HCT116 (cell line): ENCODE measurements around the gene SGK1.

Experiments used
- CTCF ChIP-seq, 3 experiments: fragments of 200-600 bp in 1 of 3; sonication (generic) in 1 of 3; IDR thresholded peaks in 2 of 3; conservative IDR thresholded peaks in 1 of 3; 2 replicates each; pipeline ENCODE4 v1.5.1; 2012 to 2017; ENCODE audit warnings: low read depth in 2 of 3, low read length in 2 of 3, antibody characterized with exemption in 1 of 3, borderline replicate concordance in 1 of 3, control low read depth in 1 of 3, mild to moderate bottlenecking in 1 of 3, mixed read lengths in 1 of 3, mixed run types in 1 of 3, moderate library complexity in 1 of 3; ENCODE audit not compliant: insufficient read depth in 1 of 3
- ELF1 ChIP-seq: IDR thresholded peaks from 2 replicates; pipeline ENCODE4 v1.6.1; 2012; ENCODE audit warnings: low read depth, borderline replicate concordance
- EZH2 ChIP-seq: fragments of 200-600 bp; sonication (generic); IDR thresholded peaks from 2 replicates; pipeline ENCODE4 v1.6.1; 2017; ENCODE audit warnings: antibody characterized with exemption, mixed run types
- EZH2phosphoT487 ChIP-seq: fragments of 200-600 bp; IDR thresholded peaks from 2 replicates; pipeline ENCODE4 v1.6.1; 2018; ENCODE audit warnings: antibody characterized with exemption, borderline replicate concordance
- MAX ChIP-seq: IDR thresholded peaks from 2 replicates; pipeline ENCODE4 v1.6.1; 2012
- POLR2A ChIP-seq: IDR thresholded peaks from 2 replicates; pipeline ENCODE4 v1.7.0; 2011; ENCODE audit warnings: borderline replicate concordance; ENCODE audit not compliant: insufficient read depth, insufficient read length; ENCODE audit errors: extremely low read depth
- RAD21 ChIP-seq: IDR thresholded peaks from 2 replicates; pipeline ENCODE4 v1.6.1; 2012; ENCODE audit warnings: low read depth, mild to moderate bottlenecking
- SP1 ChIP-seq: IDR thresholded peaks from 2 replicates; pipeline ENCODE4 v1.6.1; 2012; ENCODE audit warnings: low read depth
- YY1 ChIP-seq: IDR thresholded peaks from 2 replicates; pipeline ENCODE4 v1.6.1; 2011; ENCODE audit warnings: low read length, low read depth, moderate library complexity, mild to moderate bottlenecking; ENCODE audit not compliant: insufficient replicate concordance; ENCODE audit errors: extremely low read depth
- ZFX ChIP-seq: fragments of 450-650 bp; IDR thresholded peaks from 2 replicates; pipeline ENCODE4 v1.6.1; 2017
- TF ChIP-seq, protein P1 (sequence below): IDR thresholded peaks from 2 replicates; pipeline ENCODE4 v1.6.1; 2012

DNA sequence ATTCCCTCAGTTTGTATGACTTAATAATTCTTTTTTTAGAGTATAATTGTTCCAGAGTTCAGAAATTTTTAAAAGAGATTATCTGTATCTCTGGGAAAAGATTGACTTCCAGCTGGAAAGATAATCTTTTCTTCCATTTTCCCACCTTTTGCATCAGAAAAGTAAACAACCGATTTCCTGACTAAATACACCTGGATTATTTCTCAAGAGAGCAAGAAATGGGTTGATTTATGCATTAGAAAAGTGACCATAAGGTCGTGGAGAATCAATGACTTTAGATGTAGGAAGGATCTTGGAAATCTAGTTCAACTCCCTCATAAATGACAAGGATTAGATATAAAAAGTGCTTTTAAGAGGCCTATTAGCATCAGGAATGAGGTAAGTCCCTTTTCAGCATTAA lies 79.9 kb downstream of the SGK1 start:
- no peak for TF ChIP-seq EZH2
- TF ChIP-seq CTCF (IDR thresholded peaks at IDR 0.05 in 2 of 3, conservative IDR thresholded peaks at IDR 0.05 in 1 of 3; ENCODE audit: borderline replicate concordance in 1 of 3, insufficient read depth in 1 of 3, low read depth in 2 of 3, low read length in 2 of 3) = no peak
- no peak for TF ChIP-seq POLR2A
- TF ChIP-seq ZFX = no peak
- no peak for TF ChIP-seq YY1
- no peak for TF ChIP-seq EZH2phosphoT487
- no peak for TF ChIP-seq SP1
- TF ChIP-seq MAX = no peak
- TF ChIP-seq, protein P1, sequence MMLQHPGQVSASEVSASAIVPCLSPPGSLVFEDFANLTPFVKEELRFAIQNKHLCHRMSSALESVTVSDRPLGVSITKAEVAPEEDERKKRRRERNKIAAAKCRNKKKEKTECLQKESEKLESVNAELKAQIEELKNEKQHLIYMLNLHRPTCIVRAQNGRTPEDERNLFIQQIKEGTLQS = no peak
- TF ChIP-seq ELF1 = no peak
- TF ChIP-seq RAD21 = no peak
